Subcutaneous adipose tissue (tissue), 4 donors: ENCODE results near the gene RAB11B. TPM values are rescaled to one million over a fixed set of nuclear protein-coding genes. Genes with fewer than 3 reads are reported as not detected.

ENCODE experiments used
- total RNA-seq, 4 donors: library from RNA; depleted of rRNA; stranded (reverse); fragments of >200 nt; gene quantifications; one replicate each; pipeline ENCODE4 v1.1.0, GENCODE V29; 2016
- TF ChIP-seq, protein P1 (sequence below): fragments of 450-650 bp; IDR thresholded peaks from one replicate; pipeline ENCODE4 v1.5.1; 2016; ENCODE audit warnings: low read depth, mild to moderate bottlenecking, control low read depth, antibody characterized with exemption, moderate library complexity

RAB11B gene
- total RNA-seq, 4 donors from 2014 or later, result 29.4 to 95.3 (median 40.7) TPM

DNA sequence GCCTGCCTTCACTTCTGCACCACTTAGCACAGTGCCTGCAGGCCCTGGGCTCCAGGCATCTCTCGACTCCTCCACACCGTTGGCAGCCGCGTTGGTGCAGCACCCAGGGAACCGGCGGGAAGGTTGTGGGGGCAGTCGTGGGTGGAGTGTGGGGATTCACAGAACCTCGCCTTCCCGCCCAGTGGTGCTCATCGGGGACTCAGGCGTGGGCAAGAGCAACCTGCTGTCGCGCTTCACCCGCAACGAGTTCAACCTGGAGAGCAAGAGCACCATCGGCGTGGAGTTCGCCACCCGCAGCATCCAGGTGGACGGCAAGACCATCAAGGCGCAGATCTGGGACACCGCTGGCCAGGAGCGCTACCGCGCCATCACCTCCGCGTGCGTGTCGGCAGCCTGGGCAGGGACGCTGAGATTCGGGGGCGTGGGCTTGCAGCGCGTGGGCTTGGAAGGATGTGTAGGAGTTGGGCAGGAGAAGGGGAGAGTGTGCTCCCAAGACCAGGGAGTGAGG, 9.6 kb downstream of the RAB11B start:
- TF ChIP-seq, protein P1, sequence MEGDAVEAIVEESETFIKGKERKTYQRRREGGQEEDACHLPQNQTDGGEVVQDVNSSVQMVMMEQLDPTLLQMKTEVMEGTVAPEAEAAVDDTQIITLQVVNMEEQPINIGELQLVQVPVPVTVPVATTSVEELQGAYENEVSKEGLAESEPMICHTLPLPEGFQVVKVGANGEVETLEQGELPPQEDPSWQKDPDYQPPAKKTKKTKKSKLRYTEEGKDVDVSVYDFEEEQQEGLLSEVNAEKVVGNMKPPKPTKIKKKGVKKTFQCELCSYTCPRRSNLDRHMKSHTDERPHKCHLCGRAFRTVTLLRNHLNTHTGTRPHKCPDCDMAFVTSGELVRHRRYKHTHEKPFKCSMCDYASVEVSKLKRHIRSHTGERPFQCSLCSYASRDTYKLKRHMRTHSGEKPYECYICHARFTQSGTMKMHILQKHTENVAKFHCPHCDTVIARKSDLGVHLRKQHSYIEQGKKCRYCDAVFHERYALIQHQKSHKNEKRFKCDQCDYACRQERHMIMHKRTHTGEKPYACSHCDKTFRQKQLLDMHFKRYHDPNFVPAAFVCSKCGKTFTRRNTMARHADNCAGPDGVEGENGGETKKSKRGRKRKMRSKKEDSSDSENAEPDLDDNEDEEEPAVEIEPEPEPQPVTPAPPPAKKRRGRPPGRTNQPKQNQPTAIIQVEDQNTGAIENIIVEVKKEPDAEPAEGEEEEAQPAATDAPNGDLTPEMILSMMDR, result no peak

DNA sequence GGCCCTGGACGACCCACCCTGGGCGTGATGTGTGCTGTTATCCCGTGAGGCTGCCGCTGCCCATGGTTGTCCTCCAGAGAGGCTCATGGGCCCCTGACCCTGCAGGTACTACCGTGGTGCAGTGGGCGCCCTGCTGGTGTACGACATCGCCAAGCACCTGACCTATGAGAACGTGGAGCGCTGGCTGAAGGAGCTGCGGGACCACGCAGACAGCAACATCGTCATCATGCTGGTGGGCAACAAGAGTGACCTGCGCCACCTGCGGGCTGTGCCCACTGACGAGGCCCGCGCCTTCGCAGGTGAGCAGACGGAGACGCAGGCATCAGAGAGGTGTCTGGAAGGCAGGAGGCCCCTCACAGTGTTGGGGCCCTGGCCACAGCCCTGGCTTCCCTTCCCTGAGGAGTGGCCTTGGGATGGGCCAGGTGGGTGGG, 11.8 kb downstream of the RAB11B start:
- TF ChIP-seq, protein P1, result no peak

DNA sequence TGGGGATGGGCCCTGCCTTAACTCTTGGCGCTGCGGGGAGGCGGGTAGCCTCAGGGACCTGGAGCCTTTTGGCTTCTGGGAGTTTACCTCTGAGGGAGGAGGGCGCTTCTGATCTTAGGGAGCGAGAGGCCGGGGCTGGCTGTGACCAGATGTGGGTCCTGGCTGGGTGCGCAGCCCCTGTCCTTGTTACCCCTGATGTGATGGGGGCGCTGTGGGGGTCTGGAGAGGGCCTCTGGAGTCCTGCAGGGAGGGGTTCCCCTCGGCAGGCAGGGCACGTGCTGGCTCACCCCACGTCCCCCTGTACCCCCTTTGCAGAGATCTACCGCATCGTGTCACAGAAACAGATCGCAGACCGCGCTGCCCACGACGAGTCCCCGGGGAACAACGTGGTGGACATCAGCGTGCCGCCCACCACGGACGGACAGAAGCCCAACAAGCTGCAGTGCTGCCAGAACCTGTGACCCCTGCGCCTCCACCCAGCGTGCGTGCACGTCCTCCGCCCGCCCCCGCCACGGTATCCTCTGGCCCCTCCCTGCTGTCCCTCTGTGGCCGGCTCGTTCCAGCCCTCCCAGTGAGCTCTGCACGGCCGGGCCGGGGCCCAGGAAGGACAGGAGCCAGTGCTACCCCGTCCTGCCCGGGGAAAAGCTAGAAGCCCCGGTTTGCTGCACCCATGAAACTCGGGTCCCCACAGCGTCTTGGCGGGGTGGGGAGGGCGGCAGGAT, 13.1 kb downstream of the RAB11B start:
- TF ChIP-seq, protein P1, result no peak

DNA sequence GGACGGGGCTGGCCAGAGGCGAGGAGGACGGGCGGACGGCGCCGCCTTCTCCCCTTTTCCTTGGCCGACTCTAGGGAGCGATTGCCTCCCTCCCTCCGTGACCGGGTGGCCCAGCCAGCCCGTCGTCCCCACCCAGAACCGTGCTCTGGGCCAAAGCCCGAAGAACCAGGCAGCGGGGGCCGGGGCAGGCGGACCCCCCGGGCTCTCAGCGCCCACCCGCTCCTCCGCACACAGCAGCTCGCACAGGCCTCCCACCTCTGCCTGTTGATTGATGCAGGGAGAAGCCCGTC, 13.6 kb downstream of the RAB11B start:
- TF ChIP-seq, protein P1, result no peak

DNA sequence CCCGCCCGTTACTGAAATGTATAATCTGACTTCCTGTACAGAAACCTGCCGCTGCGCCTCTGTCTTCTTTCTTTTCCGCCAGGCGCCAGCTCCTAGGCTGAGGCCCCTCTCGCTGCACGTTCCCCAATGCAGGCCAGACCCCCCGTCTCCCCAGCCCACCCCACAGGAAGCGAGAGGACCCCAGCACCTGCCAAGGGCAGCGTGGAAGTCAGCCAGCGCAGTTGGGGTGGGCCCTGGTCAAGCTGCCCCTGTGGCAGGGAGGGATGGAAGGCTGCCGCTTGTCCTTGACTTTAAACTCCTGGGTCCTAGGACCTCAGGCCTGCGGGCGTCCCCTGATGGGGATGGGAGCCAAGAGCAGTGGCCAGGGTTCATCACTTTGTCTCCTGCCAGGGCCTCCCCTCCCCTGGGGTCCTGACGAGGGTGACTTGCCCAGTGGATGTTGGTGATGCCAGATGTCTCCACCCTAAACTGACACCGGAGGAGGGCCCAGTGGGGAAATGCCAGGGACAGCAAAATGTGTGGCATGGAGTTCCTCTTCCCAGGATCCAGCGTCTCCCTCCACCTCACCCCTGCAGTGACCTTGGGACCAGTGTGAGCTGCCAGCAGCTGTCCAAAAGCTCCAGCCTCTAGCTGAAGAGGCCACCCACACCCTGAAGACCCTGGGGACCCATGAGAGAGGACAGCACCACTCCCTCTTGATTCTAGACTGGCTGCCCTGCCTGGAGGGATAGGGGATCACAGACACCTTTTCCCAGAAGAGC, 14.4 kb downstream of the RAB11B start:
- TF ChIP-seq, protein P1, result no peak

DNA sequence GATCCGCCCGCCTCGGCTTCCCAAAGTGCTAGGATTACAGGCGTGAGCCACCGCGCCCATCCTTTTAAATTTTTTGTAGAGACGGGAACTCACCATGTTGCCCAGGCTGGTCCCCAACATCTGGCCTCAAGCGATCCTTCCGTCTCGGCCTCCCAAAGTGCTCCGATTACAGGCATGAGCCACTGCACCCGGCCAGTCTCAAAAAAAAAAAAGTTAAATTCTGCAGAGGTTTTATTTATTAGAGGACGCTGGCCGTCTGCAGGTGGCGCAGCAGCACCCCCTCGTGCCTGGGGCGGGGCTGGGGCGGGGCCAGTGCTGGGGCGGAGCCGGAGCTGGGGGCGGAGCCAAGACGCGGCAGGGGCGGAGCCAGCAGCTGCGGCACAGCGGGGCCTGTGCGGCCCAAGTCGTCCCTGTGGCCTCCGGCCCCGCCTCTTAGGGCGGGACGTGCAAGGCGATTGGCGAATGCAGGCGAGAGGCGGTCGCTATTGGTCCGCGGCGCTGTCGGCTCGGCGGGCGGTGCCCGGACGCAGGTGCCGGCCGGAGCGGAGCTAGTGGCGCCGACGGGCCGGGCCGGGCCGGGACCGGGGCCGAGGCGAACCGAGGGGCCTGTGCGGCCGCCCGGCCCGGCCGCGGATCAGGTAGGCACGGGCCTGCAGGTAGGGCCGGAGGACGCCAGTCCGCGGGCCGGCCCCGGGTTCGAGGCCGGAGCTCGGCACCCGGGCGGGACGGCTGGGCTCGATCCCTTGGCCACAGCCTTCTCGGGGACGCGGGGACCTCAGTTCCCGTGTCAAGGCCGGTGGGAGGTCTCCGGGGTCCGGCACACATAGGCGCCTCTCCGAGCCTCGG, 22.8 kb downstream of the RAB11B start, which contains the start of gene MARCHF2:
MARCHF2 (plus strand) TSS at position 523 of the 846 bp plus-strand sequence. CDS start 8,536 bp downstream, outside the sequence.
- TF ChIP-seq, protein P1, result no peak
